Brain pericyte (primary cell): ENCODE data around the gene ATP7A.
"Not testable (repeated sequence)": the region's sequence is repeated elsewhere in the genome, so short reads cannot be mapped to it uniquely, and the experiment has no call there.

ENCODE experiments used
- DNase-seq: peaks from one replicate; pipeline ENCODE4 v3.0.0-alpha.2; 2012; ENCODE audit warnings: low read depth, low spot score

Gene ATP7A

DNA sequence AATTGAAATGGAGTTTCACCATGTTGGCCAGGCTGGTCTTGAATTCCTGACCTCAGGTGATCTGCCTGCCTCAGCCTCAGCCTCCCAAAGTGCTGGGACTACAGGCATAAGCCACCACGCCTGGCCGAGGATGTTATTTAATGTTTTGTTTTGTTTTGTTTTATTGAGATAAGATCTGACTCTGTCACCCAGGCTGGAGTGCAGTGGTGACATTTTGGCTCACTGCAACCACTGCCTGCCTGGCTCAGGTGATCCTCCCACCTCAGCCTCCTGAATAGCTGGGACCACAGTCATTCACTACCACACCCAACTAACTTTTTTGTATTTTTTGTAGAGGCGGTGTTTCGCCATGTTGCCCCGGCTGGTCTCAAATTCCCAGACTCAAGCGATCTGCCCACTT, 34.5 kb downstream of the ATP7A start:
- DNase-seq = not testable (repeated sequence)

DNA sequence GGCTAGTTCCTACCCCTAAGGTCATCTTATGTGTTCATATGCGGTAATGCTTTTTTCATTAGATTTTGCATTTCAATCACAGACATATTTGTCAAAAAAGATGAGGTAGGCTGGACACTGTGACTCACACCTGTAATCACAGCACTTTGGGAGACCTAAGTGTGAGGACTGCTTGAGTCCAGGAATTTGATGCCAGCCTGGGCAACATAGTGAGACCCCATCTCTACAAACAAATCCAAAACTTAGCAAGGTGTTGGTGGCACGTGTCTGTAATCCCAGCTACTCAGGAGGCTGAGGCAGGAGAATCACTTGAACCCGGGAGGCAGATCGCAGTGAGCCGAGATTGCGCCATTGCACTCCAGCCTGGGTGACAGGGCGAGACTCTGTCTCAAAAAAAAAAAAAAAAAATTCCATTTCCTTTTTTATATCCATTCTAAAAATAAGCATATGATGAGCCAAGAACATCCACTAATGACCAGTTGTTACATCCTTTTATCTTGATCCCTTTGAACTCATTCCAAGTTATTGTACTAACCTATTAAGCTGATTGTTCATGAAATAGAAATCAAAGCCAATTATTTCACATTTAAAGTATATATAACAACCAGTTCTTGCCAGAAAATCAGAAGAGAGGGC, 35.5 kb downstream of the ATP7A start:
- no peak for DNase-seq

DNA sequence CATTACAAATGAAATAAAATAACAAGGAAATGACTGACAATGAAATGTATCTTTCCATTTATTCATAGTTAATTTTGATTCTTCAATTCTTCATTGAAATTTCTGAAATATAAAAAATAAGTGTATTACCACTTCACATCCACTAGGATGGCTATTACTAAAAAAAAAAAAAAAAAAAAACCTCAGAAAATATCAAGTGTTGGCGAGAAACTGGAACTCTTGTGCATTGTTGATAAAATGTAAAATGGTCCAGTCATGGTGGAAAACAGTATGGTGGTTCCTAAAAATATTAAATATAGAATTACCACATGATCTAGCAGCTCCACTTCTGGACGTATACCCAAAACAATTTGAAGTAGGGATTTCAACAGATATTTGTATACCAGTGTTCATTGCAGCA, 36.1 kb downstream of the ATP7A start:
- no peak for DNase-seq

DNA sequence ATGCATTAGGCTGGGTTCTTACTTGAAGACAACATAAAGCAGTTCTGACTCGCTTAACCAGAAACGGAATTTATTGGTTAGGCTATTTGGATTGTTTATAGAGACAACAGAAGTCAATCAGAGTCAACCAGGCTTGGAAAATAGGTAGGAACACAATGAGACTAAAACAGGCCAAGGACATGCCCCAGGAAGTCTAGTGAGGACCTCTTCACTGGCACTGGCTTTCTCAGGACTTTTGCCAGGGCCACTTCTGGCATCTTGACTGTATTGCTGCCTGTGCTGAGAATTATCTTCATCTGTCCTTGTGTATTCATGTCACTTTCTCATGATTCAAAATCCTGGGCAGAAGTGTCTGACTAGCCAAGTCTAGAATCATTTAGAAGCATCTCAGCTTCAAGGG, 39.3 kb downstream of the ATP7A start:
- DNase-seq = no peak

DNA sequence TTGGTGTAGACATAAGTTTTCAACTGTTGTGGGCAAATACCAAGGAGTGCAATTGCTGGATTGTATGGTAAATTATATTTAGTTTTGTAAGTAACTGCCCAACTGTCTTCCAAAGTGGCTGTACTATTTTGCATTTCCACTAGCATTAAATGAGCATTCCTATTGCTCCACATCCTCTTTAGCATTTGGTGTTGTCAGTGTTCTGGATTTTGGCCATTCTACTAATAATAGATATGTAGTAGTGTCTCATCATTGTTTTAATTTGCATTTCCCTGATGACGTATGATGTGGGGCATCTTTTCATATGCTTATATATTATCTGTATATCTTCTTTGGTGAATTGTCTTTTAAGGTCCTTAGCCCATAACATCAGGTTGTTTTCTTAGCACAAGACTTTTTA, 41.7 kb downstream of the ATP7A start:
- DNase-seq = no peak

DNA sequence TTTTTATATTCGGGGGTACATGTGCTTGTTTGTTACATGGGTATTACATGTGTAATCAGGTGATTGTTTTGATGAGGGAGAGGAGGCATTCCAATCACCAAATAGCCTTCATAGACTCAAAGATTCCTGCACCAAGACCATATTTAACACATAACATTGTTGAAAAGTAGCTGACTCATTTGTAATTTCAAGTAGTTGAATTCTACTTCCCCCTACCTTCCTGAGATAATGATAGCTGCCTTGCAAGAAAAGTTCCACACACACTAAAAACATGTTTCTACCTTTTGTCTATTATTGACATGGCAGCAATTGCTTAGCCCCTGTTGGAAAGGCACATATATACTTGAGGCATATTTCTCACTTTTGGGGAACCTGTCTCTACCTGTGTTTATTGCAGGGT, 42.8 kb downstream of the ATP7A start:
- DNase-seq = no peak

DNA sequence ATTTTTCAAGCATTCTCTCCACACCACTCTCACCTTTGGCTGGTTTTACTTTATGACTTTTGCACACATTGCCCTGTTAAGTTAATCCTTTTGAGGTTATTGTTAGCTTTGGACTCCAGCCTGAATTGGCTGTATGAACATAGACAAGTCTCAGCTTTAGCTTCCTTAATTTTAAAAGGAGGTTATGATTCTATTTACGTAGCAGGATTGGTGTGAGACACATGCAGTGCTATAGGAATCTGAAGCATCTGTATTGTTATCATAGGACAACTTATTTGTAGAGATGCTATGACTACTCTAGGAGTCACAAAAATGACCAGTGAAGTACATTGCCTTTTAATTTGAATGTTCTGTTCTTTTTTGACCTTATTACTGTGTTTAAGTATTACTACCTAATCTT, 43.2 kb downstream of the ATP7A start:
- DNase-seq = no peak

DNA sequence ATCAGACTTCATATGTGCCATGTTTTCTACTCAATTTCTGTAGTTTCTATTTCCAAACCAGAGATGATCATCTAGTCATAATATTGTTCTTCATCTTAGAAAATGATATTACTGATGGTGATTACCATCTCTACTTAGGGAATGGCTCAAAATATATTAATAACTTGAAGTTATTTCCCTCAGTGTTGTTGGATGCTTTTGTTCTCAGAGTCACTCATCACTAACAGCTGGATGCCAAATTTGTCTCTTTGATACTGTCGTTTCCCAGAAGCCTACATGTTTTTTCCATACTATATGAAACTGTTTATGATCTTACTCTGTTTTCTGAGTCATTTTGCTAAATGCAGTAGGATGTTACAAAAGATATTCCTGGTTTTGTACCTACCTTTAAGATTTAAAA, 50.1 kb downstream of the ATP7A start:
- DNase-seq = no peak

DNA sequence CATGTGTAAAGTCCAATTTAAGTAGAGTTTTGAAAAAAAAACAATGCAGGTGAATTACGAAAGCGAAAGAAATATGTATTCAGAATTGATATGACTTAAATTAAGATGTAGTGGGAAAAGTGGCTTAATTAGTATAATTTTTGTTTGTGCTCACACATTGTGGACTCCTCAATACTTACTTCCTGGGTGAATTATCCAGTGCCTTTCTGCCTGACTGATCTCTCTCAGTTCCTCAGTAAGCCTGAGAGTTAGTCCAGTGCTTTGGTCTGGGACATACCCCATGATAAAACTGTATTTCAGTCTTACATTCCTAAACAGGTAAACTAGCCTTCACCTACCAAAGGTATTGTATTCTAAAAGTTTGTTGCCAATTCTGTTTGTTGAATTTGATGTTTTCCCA, 50.6 kb downstream of the ATP7A start:
- no peak for DNase-seq

DNA sequence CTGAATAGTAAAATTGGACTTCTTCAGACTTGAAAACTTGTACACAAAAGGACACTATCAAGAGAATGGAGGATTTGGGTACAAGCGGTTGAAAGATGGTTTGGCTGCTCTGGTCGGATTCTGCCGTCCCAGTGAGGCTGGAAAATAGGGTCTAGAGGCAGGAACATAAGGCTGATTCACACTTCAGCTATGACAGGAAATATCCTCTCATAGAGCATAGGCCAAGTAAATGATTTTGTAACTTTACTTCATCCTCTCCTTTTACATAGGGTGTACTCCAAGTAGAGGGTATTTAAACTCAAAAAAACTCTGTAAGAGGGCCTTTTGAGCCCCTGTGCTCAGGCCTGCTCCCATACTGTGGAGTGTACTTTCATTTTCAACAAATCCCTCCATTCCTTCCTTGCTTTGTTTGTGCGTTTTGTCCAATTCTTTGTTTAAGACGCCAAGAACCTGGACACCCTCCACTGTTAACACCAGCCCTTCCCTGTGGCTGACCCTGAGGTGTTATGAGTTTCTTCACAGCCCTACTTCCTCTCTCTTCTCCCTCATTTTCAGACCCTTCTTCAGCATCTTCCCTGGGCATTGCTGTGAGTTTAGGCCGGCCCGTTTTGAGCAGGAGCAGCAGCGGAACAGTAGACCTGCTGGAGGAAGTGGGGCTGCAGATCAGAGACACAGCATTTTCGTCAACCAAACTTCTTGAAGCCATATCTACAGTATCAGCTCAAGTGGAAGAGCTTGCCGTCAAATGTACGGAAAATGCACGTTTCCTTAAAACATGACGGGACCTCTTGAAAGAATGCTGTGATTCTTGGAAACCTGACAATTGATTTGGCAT, 51.8 kb downstream of the ATP7A start:
- DNase-seq = no peak

DNA sequence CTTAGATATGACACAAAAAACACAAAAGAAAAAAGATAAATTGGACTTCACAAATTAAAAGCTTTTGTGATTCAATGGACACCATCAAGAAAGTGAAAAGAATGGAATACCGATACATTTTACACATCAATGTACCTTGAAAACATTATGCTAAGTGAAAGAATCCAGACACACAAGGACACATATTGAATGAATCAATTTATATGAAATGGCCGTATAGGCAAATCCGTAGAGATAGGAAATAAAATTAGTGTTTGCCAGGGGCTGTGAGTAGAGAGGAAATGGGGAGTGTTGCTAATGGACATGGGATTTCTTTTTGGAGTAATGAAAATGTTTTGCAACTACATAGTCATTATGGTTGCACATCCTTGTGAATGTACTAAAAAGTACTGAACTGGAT, 55.9 kb downstream of the ATP7A start:
- DNase-seq = no peak

DNA sequence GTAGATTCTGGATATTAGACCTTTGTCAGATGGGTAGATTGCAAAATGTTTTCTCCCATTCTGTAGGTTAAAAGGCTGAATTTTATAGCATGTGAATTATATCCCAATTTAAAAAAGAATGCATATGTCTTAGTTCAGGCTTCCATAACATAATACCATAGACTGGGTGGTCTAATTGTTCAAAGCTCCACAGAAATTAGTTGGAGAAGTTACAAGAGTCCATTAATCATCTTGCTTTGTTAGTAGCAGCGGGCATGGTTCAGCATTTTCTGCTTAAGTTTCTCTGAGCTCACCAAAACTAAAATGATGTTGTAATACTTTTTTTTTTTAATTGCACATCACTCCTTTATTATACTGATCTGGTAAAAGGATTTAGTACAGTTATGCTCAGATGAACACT, 57.1 kb downstream of the ATP7A start:
- DNase-seq = no peak

DNA sequence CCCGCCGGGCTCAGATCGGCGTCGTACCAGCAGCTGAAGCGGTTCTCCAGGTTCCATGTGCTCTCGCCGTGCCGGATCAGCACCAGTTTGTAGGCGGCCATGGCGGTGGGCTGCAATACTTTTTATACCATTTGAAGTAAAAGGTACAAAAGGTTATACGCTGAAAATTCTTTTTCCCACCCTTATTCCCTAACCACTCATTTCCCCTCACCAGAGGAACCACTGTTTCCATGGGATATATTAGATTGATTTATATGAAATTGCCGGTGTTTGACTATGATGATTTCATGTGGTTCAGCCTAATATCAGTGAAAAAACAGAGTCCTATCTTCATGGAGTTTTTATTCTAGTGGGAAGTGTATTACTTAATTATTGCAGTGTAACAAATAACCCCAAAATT, 59.0 kb downstream of the ATP7A start, which contains the start of gene PGAM4:
Gene PGAM4 (minus strand): TSS at position 101 of the 400 bp plus-strand sequence. CDS start 0 bp downstream, at position 101.
- DNase-seq = no peak

DNA sequence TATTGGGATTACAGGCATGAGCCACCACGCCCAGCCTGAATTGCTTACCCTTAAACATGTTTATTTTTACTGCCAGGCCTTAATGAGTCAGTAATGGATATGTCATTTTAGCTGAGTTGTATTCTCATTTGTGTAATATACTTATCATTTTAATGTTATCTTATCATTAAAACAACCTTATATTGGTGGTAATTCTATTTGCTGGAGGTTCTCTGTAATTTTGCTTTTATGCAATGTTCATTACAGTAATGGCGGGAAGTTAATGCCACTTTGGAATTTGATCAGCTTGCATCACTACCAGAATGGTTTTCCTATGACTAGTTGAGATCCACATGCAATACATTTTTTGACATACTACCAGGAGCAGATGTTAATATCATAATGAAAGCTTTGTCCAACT, 65.3 kb downstream of the ATP7A start:
- DNase-seq = no peak

DNA sequence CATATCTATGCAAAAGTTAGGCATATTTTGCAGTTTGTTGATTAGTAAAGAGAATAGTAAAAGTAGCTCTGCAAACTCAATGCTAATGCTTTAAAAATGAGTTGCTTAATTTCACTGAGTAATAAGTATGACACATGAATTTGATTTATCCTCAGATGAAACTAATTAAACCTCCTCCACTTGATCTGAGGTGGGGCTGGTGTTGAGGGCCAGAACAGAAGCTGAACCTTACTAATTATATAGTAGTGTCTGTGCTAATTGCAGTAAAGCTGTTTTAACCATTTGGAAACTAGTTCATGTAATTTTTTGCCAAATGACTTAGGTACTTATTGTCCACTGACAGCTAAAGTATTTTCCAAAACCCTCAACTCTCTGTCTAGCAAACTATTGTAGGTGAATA, 66.6 kb downstream of the ATP7A start:
- DNase-seq = no peak

DNA sequence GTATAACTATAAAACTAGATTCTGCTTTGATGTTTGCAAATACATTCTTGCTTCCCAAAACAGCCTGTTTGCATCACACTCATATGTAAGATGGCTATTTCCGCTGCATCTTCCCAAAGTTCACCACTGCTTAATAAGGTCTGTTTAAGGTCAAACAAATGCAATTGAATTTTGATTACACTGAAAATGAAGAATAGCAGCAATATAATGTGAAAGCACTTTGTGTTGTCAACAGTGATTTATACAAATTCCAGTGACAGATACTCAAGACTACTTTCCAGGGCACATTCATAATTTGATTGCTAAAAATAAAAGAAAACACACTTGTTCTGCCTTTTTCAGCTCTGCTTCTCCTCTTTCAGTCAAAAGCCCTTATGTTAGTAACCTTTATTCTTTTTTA, 67.0 kb downstream of the ATP7A start:
- DNase-seq = no peak

DNA sequence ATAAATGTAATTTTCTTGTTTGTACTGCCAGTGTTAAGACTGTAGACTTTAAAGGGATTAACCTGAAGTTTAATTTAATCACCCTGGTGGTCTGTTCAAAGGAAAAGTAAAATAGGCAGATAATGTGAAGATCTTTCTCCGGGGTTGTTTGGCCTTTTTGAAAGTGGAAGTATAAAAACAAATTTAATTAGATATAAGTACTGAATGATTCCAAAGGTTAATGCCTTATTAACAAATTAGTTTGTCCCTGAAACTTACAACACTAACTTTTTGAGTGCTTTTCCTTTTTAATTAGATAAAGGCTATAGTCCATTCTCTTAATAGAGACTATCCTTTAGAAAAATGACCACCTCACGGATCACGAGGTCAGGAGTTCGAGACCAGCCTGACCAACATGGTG, 69.4 kb downstream of the ATP7A start:
- DNase-seq = no peak

DNA sequence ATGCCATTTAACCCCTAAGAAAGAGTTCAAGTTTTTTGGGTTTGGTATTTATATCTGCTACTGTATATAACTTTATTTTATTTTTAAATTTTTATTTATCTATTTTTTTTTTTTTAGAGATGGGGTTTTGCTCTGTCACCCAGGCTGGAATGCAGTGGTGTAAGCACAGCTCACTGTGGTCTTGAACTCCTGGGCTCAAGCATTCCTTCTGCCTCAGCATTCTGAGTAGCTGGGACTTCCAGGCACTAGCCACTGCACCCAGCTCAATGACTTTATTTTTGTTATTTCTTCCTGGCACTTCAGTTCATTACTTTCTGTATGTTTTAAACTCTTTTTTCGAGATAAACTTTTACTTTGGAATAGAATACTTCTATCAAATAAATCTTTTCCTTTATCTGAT, 101.4 kb downstream of the ATP7A start:
- no peak for DNase-seq

DNA sequence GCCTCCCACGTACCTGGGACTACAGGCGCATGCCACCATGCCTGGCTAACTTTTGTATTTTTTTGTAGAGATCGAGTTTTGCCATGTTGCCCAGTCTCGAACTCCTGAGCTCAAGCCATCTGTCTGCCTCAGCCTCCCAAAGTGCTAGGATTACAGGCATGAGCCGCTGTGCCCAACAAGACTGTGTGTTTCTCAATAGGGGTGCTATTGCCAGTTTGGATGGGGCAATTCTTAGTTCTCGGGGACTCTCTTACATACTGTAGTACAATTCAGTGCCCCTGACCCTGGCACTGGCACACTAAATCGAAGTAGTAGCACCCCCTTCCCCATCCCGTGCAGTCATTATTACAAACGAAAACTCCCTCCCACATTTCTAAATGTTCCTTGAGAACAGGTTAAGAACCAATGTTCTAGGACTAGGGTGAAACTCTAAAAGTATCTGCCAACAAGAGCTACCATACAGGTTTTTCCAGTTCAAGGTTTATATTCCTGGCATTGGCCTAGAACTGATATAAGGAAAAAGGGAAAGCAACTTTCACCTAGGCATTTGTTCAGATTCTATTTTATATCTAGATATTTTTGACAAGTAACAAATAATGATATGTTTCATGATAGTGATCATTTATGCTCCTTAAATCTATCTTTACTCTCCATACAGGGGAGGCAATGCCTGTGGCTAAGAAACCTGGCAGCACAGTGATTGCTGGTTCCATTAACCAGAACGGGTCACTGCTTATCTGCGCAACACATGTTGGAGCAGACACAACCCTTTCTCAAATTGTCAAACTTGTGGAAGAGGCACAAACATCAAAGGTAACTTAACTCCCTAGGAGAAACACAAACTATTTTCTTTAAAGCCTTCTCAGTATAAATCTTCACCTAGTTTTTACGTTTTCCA, 109.3 kb downstream of the ATP7A start:
- DNase-seq = no peak

DNA sequence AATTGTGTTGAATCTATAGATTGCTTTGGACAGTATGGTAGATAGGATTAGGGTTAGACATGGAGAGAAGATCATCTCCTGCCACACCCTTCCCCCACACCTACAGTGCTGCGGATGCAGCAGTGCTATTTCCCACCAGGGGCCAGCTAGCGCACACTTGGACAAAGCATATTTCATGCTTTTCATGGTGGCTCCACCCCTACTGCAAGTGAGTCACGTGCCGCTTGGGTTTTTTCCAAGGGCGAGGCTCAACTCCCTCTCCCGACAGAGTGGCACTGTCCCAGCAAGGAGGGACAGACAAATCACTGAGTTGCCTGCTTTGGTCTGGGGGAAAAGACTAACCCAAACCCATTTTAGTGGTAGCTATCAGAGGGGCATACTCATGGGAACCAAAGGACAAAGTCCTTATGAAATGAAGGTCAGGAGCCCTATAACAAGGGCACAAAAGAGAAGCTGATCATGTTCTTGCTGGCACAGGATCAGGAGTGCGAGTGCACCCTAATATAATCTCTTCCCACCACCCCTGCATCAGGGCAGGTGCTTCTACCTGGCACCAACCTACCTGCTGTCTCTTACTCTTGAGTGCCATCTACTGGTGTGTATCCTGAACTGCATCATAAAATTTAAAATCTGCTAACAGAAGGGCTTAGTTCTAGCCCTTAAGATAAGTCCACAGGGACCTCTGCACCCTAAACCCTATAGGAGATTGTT, 114.0 kb downstream of the ATP7A start:
- DNase-seq = no peak

DNA sequence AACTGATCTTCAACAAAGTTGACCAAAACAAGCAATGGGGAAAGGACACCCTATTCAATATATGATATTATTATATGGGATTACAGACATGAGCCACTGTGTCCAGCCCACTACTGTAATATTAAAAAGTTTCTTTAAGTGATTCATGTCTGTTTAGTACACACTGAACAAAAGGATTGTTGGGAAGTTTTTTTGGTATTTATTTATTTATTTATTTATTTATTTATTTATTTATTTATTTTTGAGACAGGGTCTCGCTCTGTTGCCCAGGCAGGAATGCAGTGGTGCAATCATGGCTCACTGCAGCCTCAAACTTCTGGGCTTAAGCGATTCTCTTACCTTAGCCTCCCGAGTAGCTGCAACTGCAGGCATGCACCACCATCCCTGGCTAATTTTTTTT, 117.3 kb downstream of the ATP7A start:
- no peak for DNase-seq

DNA sequence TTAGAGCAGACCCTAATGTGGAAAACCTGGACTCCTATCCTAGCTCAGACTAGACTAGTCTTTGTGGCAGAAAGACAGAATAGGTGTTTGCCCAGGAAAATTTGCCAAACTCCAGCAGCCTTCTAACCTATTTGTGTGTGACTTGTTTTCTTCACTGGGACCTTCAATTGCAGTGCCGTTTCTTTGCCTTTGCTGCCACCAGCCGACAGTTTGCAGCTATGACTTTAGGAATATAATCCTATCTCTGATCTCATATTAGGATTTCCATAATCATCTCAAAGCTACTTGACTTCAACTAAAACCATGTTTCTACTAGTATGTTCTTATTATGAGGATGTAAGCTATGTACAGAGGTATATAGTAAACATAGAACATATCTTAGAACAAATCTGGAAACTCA, 119.2 kb downstream of the ATP7A start:
- DNase-seq = no peak
